ENCODE results near the gene MGP.

The MGP gene

DNA sequence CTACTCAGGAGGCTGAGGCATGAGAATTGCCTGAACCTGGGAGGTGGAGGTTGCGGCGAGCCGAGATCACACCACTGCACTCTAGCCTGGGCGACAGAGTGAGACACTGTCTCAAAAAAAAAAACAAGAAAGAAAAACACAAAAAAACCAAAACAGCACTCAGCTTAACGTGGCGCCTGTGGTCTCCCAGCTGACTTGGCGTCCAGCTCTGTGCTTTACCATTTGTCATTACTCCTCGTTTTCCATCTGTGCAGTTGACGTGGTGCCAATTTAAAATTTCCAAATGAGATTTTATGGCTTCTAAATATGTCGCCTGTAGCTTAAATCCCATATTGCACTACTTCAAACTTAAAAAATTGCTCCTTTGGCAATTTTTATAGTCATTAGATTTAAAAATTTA is 2.0 kb downstream of the MGP start:
- peaks cover 12% of the 10 kb centered on the region for H3K4me1 ChIP-seq (ENCODE audit: control insufficient read depth, insufficient read depth, low read length, unreplicated experiment)
- H3K27me3 ChIP-seq (ENCODE audit: insufficient read depth, low read length): no peaks in the 10 kb centered on the region
- no peaks in the 10 kb centered on the region for H3K79me2 ChIP-seq (ENCODE audit: control insufficient read depth, insufficient read depth, low read length, unreplicated experiment)
- H3K27ac ChIP-seq (ENCODE audit: low read depth, low read length): no peak overlapping the region
- no peak overlapping the region for H3K4me3 ChIP-seq (ENCODE audit: low read depth, low read length)
- no peaks in the 10 kb centered on the region for H3K36me3 ChIP-seq (ENCODE audit: insufficient read depth, low read length)
- H2AFZ ChIP-seq (ENCODE audit: low read length, unreplicated experiment): no peak overlapping the region

- Histone ChIP-seq H3K4me3 (ENCODE audit: low read depth, low read length) (no peak overlapping the region), H3K36me3 (ENCODE audit: insufficient read depth, low read length) (no peaks in the 10 kb centered on the region), H3K27me3 (ENCODE audit: insufficient read depth, low read length) (no peaks in the 10 kb centered on the region), H3K27ac (ENCODE audit: low read depth, low read length) (no peak overlapping the region), H3K4me1 (ENCODE audit: control insufficient read depth, insufficient read depth, low read length, unreplicated experiment) (peaks cover 6% of the 10 kb centered on the region), H3K79me2 (ENCODE audit: control insufficient read depth, insufficient read depth, low read length, unreplicated experiment) (no peaks in the 10 kb centered on the region), H2AFZ (ENCODE audit: low read length, unreplicated experiment) (no peak overlapping the region)
These were observed 4.7 kb downstream of the MGP start for GRCh38 chr12:14880890-14881453.

DNA sequence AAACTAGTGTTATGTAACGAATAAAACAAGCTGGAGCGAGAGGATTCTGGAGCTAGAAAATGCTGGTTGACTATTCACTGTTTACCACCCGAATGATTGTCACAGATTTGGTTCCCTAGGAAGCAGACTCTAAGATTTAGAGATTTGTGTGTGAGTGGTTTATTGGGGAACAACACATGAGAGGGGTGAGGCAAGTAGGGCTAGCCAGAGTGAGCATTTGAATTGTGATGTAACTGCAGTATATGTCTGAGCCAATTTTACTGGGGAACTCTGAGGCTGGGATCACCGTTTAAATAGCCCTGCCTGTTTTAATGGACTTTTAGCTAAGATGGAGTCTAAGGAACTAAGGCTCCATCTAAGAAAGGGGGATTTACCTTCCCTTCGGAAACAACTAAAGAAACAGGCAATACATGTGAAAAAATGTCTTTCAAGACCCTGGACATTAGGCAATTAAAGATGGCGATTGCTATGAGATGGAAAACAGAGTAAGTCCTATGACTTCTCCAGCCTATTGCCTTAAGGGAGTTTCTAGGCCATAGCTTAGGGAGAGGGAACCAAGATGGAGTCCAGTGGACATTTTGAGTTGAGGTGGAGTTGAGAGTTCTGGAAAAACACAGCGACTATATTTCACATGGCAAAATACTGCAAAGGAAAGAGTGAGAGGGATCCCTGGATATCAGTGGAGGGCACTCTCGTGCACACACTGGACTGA is 6.3 kb downstream of the MGP start:
- Histone ChIP-seq H3K36me3 (ENCODE audit: insufficient read depth, low read length) (no peaks in the 10 kb centered on the region), H3K27ac (ENCODE audit: low read depth, low read length) (no peak overlapping the region)

GRCh38 chr12:14878488-14878887 is 7.2 kb downstream of the MGP start:
- H3K27ac ChIP-seq (ENCODE audit: low read depth, low read length): no peak overlapping the region
- H3K4me3 ChIP-seq (ENCODE audit: low read depth, low read length): no peak overlapping the region
- H3K27me3 ChIP-seq (ENCODE audit: insufficient read depth, low read length): no peaks in the 10 kb centered on the region
- H3K36me3 ChIP-seq (ENCODE audit: insufficient read depth, low read length): no peaks in the 10 kb centered on the region
- no peak overlapping the region for H2AFZ ChIP-seq (ENCODE audit: low read length, unreplicated experiment)
- no peaks in the 10 kb centered on the region for H3K4me1 ChIP-seq (ENCODE audit: control insufficient read depth, insufficient read depth, low read length, unreplicated experiment)
- H3K79me2 ChIP-seq (ENCODE audit: control insufficient read depth, insufficient read depth, low read length, unreplicated experiment): no peaks in the 10 kb centered on the region

More for the DNA sequence above, 6.3 kb downstream of the MGP start:
- Histone ChIP-seq H3K4me1 (ENCODE audit: control insufficient read depth, insufficient read depth, low read length, unreplicated experiment) (no peaks in the 10 kb centered on the region), H2AFZ (ENCODE audit: low read length, unreplicated experiment) (no peak overlapping the region), H3K4me3 (ENCODE audit: low read depth, low read length) (no peak overlapping the region), H3K27me3 (ENCODE audit: insufficient read depth, low read length) (no peaks in the 10 kb centered on the region), H3K79me2 (ENCODE audit: control insufficient read depth, insufficient read depth, low read length, unreplicated experiment) (no peaks in the 10 kb centered on the region)

GRCh38 chr12:14876833-14877232 is 8.8 kb downstream of the MGP start:
- no peak overlapping the region for H3K4me3 ChIP-seq (ENCODE audit: low read depth, low read length)
- H3K27ac ChIP-seq (ENCODE audit: low read depth, low read length): no peak overlapping the region
- H3K36me3 ChIP-seq (ENCODE audit: insufficient read depth, low read length): no peaks in the 10 kb centered on the region
- H3K27me3 ChIP-seq (ENCODE audit: insufficient read depth, low read length): no peaks in the 10 kb centered on the region
- H3K4me1 ChIP-seq (ENCODE audit: control insufficient read depth, insufficient read depth, low read length, unreplicated experiment): no peaks in the 10 kb centered on the region
- no peaks in the 10 kb centered on the region for H3K79me2 ChIP-seq (ENCODE audit: control insufficient read depth, insufficient read depth, low read length, unreplicated experiment)
- no peak overlapping the region for H2AFZ ChIP-seq (ENCODE audit: low read length, unreplicated experiment)

- no peaks in the 10 kb centered on the region for H3K79me2 ChIP-seq (ENCODE audit: control insufficient read depth, insufficient read depth, low read length, unreplicated experiment)
- H3K4me1 ChIP-seq (ENCODE audit: control insufficient read depth, insufficient read depth, low read length, unreplicated experiment): no peaks in the 10 kb centered on the region
- no peaks in the 10 kb centered on the region for H3K27me3 ChIP-seq (ENCODE audit: insufficient read depth, low read length)
- H2AFZ ChIP-seq (ENCODE audit: low read length, unreplicated experiment): no peak overlapping the region
- no peak overlapping the region for H3K4me3 ChIP-seq (ENCODE audit: low read depth, low read length)
- no peak overlapping the region for H3K27ac ChIP-seq (ENCODE audit: low read depth, low read length)
- no peaks in the 10 kb centered on the region for H3K36me3 ChIP-seq (ENCODE audit: insufficient read depth, low read length)
These were observed 10.8 kb downstream of the MGP start for GRCh38 chr12:14874882-14875281.

DNA sequence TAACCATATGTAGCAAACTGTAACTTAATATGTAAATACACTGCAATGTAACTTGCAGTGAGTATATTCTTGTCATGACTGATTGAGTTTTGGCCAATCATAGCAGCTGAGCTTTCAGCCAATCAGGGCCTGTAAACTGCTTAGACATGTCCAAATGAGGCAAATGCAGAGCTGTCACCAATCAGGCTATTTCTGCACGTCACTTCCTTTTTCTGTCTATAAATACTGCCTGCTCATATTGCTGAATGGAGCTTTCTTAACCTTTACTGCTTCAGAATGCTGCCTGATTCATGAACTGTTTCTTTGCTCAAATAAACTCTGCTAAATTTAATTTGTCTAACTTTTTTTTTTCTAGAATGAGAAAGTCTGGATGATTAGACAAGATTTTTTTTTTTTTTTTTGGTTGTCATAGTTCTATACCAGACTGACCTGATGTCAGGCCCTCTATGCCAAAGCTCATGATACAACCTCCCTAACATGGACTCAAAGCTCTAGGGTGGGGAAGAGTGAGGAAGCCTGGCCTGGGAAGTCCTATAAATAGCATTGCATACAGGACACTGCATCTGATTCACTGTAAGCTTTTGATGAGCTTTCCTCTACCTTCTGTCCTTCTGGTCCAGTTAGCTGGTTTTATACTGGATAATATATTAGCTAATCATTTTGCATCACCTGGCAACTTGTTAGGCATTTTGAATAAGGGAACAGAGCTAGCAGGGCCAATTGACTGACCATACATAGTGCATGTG is 12.0 kb downstream of the MGP start:
- no peaks in the 10 kb centered on the region for H3K79me2 ChIP-seq (ENCODE audit: control insufficient read depth, insufficient read depth, low read length, unreplicated experiment)
- no peaks in the 10 kb centered on the region for H3K27me3 ChIP-seq (ENCODE audit: insufficient read depth, low read length)
- H2AFZ ChIP-seq (ENCODE audit: low read length, unreplicated experiment): no peak overlapping the region
- no peaks in the 10 kb centered on the region for H3K4me1 ChIP-seq (ENCODE audit: control insufficient read depth, insufficient read depth, low read length, unreplicated experiment)
- H3K27ac ChIP-seq (ENCODE audit: low read depth, low read length): no peak overlapping the region
- no peak overlapping the region for H3K4me3 ChIP-seq (ENCODE audit: low read depth, low read length)
- H3K36me3 ChIP-seq (ENCODE audit: insufficient read depth, low read length): no peaks in the 10 kb centered on the region

GRCh38 chr12:14871886-14872285 is 13.8 kb downstream of the MGP start:
- H3K79me2 ChIP-seq (ENCODE audit: control insufficient read depth, insufficient read depth, low read length, unreplicated experiment): no peaks in the 10 kb centered on the region
- no peak overlapping the region for H3K4me3 ChIP-seq (ENCODE audit: low read depth, low read length)
- no peak overlapping the region for H2AFZ ChIP-seq (ENCODE audit: low read length, unreplicated experiment)

GRCh38 chr12:14871247-14871646 is 14.4 kb downstream of the MGP start:
- Histone ChIP-seq H2AFZ (ENCODE audit: low read length, unreplicated experiment) (no peak overlapping the region), H3K4me1 (ENCODE audit: control insufficient read depth, insufficient read depth, low read length, unreplicated experiment) (no peaks in the 10 kb centered on the region), H3K36me3 (ENCODE audit: insufficient read depth, low read length) (no peaks in the 10 kb centered on the region)

More at GRCh38 chr12:14871886-14872285, 13.8 kb downstream of the MGP start:
- Histone ChIP-seq H3K27ac (ENCODE audit: low read depth, low read length) (no peak overlapping the region), H3K36me3 (ENCODE audit: insufficient read depth, low read length) (no peaks in the 10 kb centered on the region), H3K4me1 (ENCODE audit: control insufficient read depth, insufficient read depth, low read length, unreplicated experiment) (no peaks in the 10 kb centered on the region), H3K27me3 (ENCODE audit: insufficient read depth, low read length) (no peaks in the 10 kb centered on the region)

DNA sequence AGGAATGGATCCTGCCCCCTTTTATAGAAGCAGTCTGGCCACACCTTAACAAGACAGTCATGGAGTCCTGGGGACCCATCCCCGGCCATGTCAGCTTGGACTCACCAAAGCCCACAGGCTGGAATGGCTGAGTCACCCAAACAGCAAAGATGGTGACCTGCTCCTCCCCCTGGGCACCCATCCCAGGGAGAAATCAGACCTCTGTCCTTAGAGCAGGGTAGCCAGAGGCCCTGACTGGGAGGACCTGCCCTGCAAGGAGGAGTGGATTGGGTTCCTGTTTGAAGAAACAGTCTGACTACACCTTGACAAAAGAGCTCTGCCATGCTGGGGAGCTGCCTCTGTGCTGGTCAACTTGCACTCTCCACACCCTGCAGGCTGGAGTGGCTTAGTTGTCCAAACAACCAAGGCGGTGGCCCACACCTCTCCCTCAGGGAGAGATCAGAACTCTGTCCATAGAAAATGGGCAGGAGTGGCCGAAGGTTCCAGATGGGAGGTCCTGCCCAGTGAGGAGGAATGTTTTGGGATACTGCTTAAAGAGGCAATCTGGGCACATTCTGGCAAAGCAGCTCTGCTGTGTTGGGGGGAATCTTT is 16.6 kb downstream of the MGP start:
- Histone ChIP-seq H3K27me3 (ENCODE audit: insufficient read depth, low read length) (no peaks in the 10 kb centered on the region), H2AFZ (ENCODE audit: low read length, unreplicated experiment) (no peak overlapping the region)

More at GRCh38 chr12:14871247-14871646, 14.4 kb downstream of the MGP start:
- Histone ChIP-seq H3K79me2 (ENCODE audit: control insufficient read depth, insufficient read depth, low read length, unreplicated experiment) (no peaks in the 10 kb centered on the region), H3K27ac (ENCODE audit: low read depth, low read length) (no peak overlapping the region), H3K27me3 (ENCODE audit: insufficient read depth, low read length) (no peaks in the 10 kb centered on the region), H3K4me3 (ENCODE audit: low read depth, low read length) (no peak overlapping the region)

More for the DNA sequence above, 16.6 kb downstream of the MGP start:
- H3K27ac ChIP-seq (ENCODE audit: low read depth, low read length): no peak overlapping the region
- no peak overlapping the region for H3K4me3 ChIP-seq (ENCODE audit: low read depth, low read length)
- no peaks in the 10 kb centered on the region for H3K36me3 ChIP-seq (ENCODE audit: insufficient read depth, low read length)
- no peaks in the 10 kb centered on the region for H3K79me2 ChIP-seq (ENCODE audit: control insufficient read depth, insufficient read depth, low read length, unreplicated experiment)
- no peaks in the 10 kb centered on the region for H3K4me1 ChIP-seq (ENCODE audit: control insufficient read depth, insufficient read depth, low read length, unreplicated experiment)
